A673 (cell line): ENCODE results near the gene PMIS2.

Experiments used
- CTCF ChIP-seq: fragments of 300-800, 200-600 bp; sonication (generic); conservative IDR thresholded peaks from 2 replicates; pipeline ENCODE4 v1.5.1; 2017; ENCODE audit warnings: low read depth, mild to moderate bottlenecking, antibody characterized with exemption, low read length, moderate library complexity, mixed read lengths
- EZH2 ChIP-seq: fragments of 200-600 bp; sonication (generic); IDR thresholded peaks from 2 replicates; pipeline ENCODE4 v1.6.1; 2017; ENCODE audit warnings: borderline replicate concordance, low read depth, mild to moderate bottlenecking, mixed read lengths, antibody characterized with exemption, low read length; ENCODE audit not compliant: poor library complexity, severe bottlenecking

GRCh38 chr19:35562776-35563175 lies 23.2 kb upstream of the PMIS2 start:
- TF ChIP-seq CTCF (no peak), EZH2 (no peak)
